ENCODE data around the gene KMT5B.
A peak's percentile ranks its signal among the peaks of the same experiment; 100 is the strongest.

KMT5B gene

GRCh38 chr11:68177877-68178276, 35.2 kb downstream of the KMT5B start:
- DNase-seq = no peak

- DNase-seq = peak; percentile 3
Observed at GRCh38 chr11:68173926-68174325, 39.2 kb downstream of the KMT5B start.

GRCh38 chr11:68169442-68169841, 43.7 kb downstream of the KMT5B start:
- DNase-seq = no peak

GRCh38 chr11:68168694-68169093, 44.4 kb downstream of the KMT5B start:
- DNase-seq = no peak

- no peak for DNase-seq
Observed at GRCh38 chr11:68167474-68167873, 45.6 kb downstream of the KMT5B start.

- DNase-seq = no peak
Observed at GRCh38 chr11:68166969-68167368, 46.1 kb downstream of the KMT5B start.

GRCh38 chr11:68165601-68166000, 47.5 kb downstream of the KMT5B start:
- no peak for DNase-seq

- no peak for DNase-seq
Observed at GRCh38 chr11:68164437-68164836, 48.7 kb downstream of the KMT5B start.

- no peak for DNase-seq
Observed at GRCh38 chr11:68163691-68164090, 49.4 kb downstream of the KMT5B start.

- DNase-seq = no peak
Observed at GRCh38 chr11:68160100-68160695, 52.9 kb downstream of the KMT5B start.

- DNase-seq = no peak
Observed at GRCh38 chr11:68159665-68160064, 53.4 kb downstream of the KMT5B start.

GRCh38 chr11:68159161-68159560, 53.9 kb downstream of the KMT5B start:
- no peak for DNase-seq

- no peak for DNase-seq
Observed at GRCh38 chr11:68158580-68158979, 54.5 kb downstream of the KMT5B start.

- no peak for DNase-seq
Observed at GRCh38 chr11:68153742-68154141, 59.4 kb downstream of the KMT5B start.

GRCh38 chr11:68150037-68150436, 63.1 kb downstream of the KMT5B start:
- no peak for DNase-seq

GRCh38 chr11:68149417-68149816, 63.7 kb downstream of the KMT5B start:
- DNase-seq = no peak

- DNase-seq = no peak
Observed at GRCh38 chr11:68148879-68149278, 64.2 kb downstream of the KMT5B start.

- DNase-seq = no peak
Observed at GRCh38 chr11:68148071-68148805, 64.9 kb downstream of the KMT5B start.

GRCh38 chr11:68146704-68147474, 66.2 kb downstream of the KMT5B start:
- no peak for DNase-seq

GRCh38 chr11:68146010-68146540, 67.0 kb downstream of the KMT5B start:
- peak; percentile 75 for DNase-seq

GRCh38 chr11:68145120-68145866, 67.8 kb downstream of the KMT5B start:
- no peak for DNase-seq

- DNase-seq = no peak
Observed at GRCh38 chr11:68143310-68143689, 69.8 kb downstream of the KMT5B start.

Data from inflammatory macrophage treated with lipopolysaccharide for 4 hours (primary cell).